Stomach smooth muscle (tissue), 2 donors: ENCODE measurements around the gene ATF7IP.

Experiments used
- H3K27ac ChIP-seq: one replicate; pipeline ENCODE4 v1.7.0; 2013; ENCODE audit warnings: mild to moderate bottlenecking, low read length, inconsistent platforms
- H3K27me3 ChIP-seq, 2 donors: one replicate each; pipeline ENCODE4 v1.7.0; 2013; ENCODE audit warnings: low read length in 2 of 2; ENCODE audit not compliant: insufficient read depth in 2 of 2, control insufficient read depth in 1 of 2
- H3K36me3 ChIP-seq, 2 donors: one replicate each; pipeline ENCODE4 v1.7.0; 2013; ENCODE audit warnings: low read length in 2 of 2; ENCODE audit not compliant: control insufficient read depth in 2 of 2, insufficient read depth in 2 of 2
- H3K4me1 ChIP-seq: one replicate; pipeline ENCODE4 v1.7.0; 2013; ENCODE audit warnings: low read length; ENCODE audit not compliant: control insufficient read depth, insufficient read depth
- H3K4me3 ChIP-seq, 2 donors: one replicate each; pipeline ENCODE4 v1.7.0; 2013; ENCODE audit warnings: low read length in 2 of 2
- H3K9ac ChIP-seq, 2 donors: one replicate each; pipeline ENCODE4 v1.7.0; 2013; ENCODE audit warnings: low read length in 2 of 2, mild to moderate bottlenecking in 1 of 2
- H3K9me3 ChIP-seq, 2 donors: one replicate each; pipeline ENCODE4 v1.7.0; 2013; ENCODE audit warnings: low read length in 2 of 2; ENCODE audit not compliant: control insufficient read depth in 2 of 2
- donor health status: healthy.
- donor health status: Pancreatic carcinoma.

Gene ATF7IP

DNA sequence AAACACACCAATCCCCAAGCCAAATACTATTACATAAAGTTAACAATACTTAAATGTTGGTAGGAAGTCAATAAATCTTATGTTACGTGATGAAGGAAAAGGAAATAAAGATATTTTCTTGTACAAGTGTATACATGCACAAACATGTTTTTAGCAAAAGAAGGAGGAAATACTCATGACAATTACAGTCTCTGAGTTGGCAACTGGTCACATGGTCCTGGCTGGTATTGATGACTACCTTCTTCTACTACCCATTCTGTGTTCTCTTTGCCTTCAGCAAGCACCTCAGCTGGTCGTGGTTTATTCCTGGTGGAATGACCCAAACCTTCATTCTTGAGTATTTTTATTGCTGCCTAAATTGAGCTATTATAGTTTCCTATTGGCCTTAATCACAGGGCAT is 117.4 kb downstream of the ATF7IP start:
- H3K9ac ChIP-seq = no peak overlapping the region
- H3K27ac ChIP-seq = no peak overlapping the region

DNA sequence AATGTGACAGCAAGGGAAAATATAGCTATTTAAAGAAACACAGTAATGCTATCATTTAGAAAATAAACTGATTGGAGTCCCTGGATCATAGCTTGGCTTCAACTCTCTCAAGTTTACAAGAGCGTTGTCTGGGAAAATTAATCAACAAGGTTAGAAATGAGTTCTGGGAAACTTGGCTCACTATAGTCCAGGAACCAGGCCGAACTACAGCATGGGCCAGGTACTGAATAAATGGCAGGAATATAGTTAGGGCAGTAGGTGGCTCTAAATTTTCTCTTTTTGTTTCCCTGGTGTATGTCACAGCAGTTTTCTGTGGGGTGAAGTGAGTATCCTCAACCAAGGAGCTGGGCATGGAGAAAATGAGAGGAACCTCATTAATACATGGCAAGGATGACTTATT is 129.8 kb downstream of the ATF7IP start:
- no peaks in the 10 kb centered on the region for H3K9me3 ChIP-seq
- H3K36me3 ChIP-seq = peaks cover 30 to 58% of the 10 kb centered on the region in 2 donors
- no peak overlapping the region for H3K4me3 ChIP-seq
- H3K27ac ChIP-seq = no peak overlapping the region
- H3K9ac ChIP-seq = no peak overlapping the region
- no peaks in the 10 kb centered on the region for H3K4me1 ChIP-seq
- H3K27me3 ChIP-seq = no peaks in the 10 kb centered on the region

More for the DNA sequence above, 117.4 kb downstream of the ATF7IP start:
- Histone ChIP-seq H3K4me1 (no peaks in the 10 kb centered on the region), H3K36me3 (peaks cover 50 to 54% of the 10 kb centered on the region in 2 donors), H3K9me3 (no peaks in the 10 kb centered on the region), H3K4me3 (no peak overlapping the region), H3K27me3 (no peaks in the 10 kb centered on the region)

DNA sequence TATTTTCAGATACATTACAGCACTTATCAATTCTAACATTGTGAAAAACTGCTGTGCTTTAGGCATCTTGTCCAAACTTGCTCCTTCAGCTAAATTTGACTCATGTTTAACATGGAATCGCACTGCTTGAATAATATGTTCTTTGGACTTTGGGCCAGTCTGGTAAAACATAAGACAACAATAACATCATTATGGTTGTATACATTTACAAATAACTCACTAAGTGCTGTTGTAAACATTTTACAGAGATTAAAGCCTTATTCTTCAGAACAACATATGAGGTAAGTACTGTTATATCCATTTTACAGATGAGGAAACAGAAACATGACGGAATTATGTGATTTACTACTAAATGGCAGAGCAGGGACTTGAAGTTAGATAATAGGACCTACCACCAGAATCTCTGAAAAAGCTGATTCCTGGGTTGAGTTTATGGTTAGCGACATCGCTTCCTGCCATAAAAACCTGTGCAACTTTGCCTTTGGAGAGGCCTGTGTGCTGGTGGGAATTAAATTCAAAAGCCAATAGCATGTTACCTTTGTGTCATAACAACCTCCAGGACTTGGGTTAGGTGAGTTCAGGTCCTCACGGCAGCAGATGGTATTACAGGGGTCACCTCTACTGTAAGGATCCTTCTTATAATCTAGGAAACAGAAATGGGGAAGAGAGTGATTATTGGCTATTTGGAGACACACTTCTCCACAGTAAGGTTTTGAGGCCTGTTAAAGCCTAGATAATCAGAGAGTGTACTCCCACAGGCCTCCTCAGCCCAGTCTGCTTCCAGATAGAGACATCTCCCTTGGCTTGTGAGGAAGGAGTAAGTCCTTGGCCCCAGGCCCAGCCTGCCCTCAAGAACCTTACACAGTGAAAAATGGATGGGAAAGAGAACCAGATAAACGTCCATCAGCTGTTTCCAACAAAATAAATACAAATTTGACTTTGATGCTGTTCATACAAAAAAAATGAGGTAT is 140.4 kb downstream of the ATF7IP start:
- H3K4me3 ChIP-seq = no peak overlapping the region
- H3K9ac ChIP-seq = no peak overlapping the region
- no peaks in the 10 kb centered on the region for H3K9me3 ChIP-seq
- peaks cover 4 to 9% of the 10 kb centered on the region in 2 donors for H3K36me3 ChIP-seq
- no peaks in the 10 kb centered on the region for H3K27me3 ChIP-seq
- no peak overlapping the region for H3K27ac ChIP-seq
- H3K4me1 ChIP-seq = no peaks in the 10 kb centered on the region

DNA sequence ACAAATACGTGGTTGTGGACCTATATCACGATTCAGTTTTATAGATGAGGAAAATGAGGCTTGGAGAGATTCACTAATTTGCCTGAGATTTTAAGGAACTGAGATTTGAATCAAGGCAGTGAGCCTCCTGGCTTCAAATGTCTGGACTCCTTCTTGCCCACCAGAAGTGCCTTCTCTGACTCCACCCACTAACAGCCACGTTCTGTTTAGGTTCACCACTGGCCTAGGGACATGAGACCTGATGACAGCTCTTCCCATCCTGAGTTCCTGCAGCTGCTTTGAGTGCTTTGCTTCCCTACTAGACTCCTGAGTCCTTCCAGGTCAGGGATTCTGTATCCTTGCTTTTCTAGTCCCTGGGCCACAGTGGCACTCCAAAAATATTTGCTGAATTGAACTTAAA is 145.1 kb downstream of the ATF7IP start:
- Histone ChIP-seq H3K27ac (no peak overlapping the region), H3K9ac (no peak overlapping the region), H3K4me1 (no peaks in the 10 kb centered on the region), H3K36me3 (peaks cover 0 to 2% of the 10 kb centered on the region in 2 donors), H3K4me3 (no peak overlapping the region), H3K9me3 (no peaks in the 10 kb centered on the region), H3K27me3 (no peaks in the 10 kb centered on the region)

DNA sequence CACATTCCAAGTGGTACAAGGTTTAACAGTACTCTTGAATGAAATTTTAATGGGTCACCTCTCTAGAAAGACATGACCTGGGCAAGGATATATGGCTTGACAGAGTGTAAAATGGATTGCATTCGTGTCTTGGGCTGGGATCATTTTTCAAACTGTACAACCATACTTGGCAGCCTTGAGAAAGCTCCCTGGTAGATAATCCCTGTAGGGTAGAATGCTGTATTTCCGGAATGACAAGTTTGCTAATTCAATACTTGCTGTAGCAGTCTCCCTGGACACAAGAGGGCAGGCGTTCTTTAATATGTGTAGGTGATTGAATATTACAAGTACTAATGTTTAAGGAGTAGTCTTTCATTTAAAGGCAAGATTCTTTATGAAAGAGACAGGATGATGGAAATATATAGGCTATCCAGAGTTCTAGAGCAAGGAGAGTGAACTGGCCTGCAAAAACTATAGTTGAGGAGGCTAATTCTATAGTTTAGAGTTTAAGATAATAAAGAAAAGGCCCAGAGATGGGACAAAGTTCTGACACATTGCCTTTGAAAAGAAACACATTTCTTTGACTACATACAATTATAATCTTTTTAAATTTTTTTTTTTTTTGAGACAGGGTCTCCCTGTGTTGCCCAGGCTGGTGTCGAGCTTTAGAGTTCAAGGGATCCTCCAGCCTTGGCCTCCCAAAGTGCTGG is 148.8 kb downstream of the ATF7IP start:
- Histone ChIP-seq H3K9ac (no peak overlapping the region), H3K27ac (no peak overlapping the region), H3K9me3 (no peaks in the 10 kb centered on the region), H3K4me3 (no peak overlapping the region), H3K4me1 (no peaks in the 10 kb centered on the region), H3K27me3 (no peaks in the 10 kb centered on the region), H3K36me3 (no peaks in the 10 kb centered on the region)

DNA sequence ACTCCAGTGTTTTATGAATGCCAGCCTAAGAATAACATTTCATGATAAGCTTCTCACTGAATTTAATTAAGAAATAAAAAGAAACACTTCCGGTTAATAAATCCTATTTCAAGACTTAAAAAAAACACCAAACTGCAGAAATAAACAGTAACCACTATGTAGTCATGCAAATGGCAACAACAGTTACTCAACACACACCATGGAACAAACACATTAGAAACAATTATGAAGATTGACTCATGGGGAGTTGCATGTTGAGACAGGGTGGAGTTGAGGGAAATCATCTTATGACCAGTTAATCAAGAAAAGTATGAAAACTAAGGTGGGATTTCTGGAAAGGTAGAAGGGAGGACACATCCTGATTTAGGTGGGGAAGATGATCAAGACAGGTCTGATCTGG is 149.5 kb downstream of the ATF7IP start:
- no peak overlapping the region for H3K27ac ChIP-seq
- no peaks in the 10 kb centered on the region for H3K36me3 ChIP-seq
- no peaks in the 10 kb centered on the region for H3K27me3 ChIP-seq
- no peak overlapping the region for H3K9ac ChIP-seq
- no peaks in the 10 kb centered on the region for H3K4me1 ChIP-seq
- H3K4me3 ChIP-seq = no peak overlapping the region
- no peaks in the 10 kb centered on the region for H3K9me3 ChIP-seq

DNA sequence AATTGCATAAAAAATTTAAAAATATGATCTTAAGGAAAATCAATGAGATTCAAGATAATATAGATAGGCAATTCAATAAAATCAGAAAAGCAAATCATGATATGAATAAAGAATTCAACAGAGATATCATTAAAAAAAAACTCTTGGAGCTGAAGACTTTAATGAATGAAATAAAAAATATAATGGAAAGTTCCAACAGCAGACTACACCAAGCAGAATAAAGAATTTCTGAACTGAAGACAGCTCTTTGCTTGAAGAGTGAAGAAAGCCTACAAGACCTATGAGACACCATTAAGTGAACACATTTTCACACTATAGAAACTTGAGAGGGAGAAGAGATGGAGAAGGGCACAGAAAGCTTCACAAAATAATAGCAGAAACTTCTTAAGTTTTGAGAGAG is 156.3 kb downstream of the ATF7IP start:
- no peaks in the 10 kb centered on the region for H3K27me3 ChIP-seq
- no peak overlapping the region for H3K9ac ChIP-seq
- H3K36me3 ChIP-seq = peaks cover 0 to 7% of the 10 kb centered on the region in 2 donors
- no peak overlapping the region for H3K4me3 ChIP-seq
- H3K27ac ChIP-seq = no peak overlapping the region
- H3K9me3 ChIP-seq = peaks cover 3 to 15% of the 10 kb centered on the region in 2 donors
- H3K4me1 ChIP-seq = no peaks in the 10 kb centered on the region

DNA sequence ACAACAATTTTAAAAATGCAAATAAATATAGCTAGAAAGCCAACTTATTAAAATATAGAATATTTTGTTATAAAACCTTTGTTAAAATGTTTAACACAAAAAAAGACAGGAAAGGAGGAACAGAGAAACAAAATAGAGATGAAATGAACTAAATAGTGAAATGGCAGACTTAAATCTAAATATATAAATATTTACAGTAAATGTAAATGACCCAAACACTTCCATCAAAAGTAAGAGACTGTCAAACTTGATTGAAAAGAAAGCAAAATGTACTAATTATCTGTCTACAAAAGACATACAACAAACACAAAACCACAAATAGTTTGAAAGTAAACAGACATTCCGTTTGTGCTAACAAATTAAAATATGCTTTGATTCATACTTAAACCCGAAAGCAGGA is 160.5 kb downstream of the ATF7IP start:
- no peak overlapping the region for H3K4me3 ChIP-seq
- no peaks in the 10 kb centered on the region for H3K27me3 ChIP-seq
- H3K9ac ChIP-seq = no peak overlapping the region
- H3K4me1 ChIP-seq = no peaks in the 10 kb centered on the region
- peaks cover 0 to 5% of the 10 kb centered on the region in 2 donors for H3K36me3 ChIP-seq
- H3K27ac ChIP-seq = no peak overlapping the region
- peaks cover 0 to 13% of the 10 kb centered on the region in 2 donors for H3K9me3 ChIP-seq

DNA sequence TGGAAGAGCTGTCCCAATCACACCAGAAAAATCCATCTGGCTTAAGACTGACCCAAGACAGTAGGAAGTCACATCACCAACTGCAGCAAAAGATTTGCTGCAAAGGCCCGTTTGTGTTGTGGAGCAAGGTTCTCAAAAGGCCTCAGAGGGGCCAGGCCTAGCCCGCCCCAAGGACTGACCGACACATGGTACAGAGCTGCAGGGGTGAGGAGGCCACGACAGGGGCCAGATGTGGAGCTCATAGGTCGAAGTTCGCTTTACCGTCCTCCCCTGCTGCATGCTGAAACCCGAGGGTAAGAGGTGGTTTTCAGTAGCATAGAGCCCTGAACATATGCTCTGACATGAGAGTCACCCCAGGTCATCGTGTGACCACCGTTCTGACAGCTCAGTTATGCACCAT is 166.7 kb downstream of the ATF7IP start:
- Histone ChIP-seq H3K27ac (no peak overlapping the region), H3K4me1 (no peaks in the 10 kb centered on the region), H3K36me3 (no peaks in the 10 kb centered on the region), H3K4me3 (no peak overlapping the region), H3K9me3 (no peaks in the 10 kb centered on the region), H3K9ac (no peak overlapping the region), H3K27me3 (no peaks in the 10 kb centered on the region)

DNA sequence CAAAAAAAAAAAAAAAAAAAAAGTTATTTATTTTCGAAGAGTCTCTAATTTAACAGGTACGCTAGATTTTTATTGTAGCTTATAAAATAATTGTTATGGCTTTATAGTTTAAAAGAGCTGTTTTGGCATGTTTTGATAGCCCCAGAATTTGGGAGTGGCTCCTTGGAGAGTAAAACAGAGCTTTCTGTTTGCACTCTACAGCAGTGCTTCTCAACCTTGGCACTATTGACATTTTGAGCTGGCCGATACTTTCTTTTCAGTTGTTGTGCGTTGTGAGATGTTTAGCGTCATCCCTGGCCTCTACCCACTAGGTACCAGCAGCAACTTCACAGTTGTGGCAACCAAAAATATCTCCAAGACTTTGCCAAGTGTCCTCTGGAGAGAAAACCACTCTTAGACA is 171.6 kb downstream of the ATF7IP start:
- Histone ChIP-seq H3K4me3 (no peak overlapping the region), H3K27me3 (no peaks in the 10 kb centered on the region), H3K27ac (no peak overlapping the region), H3K9me3 (no peaks in the 10 kb centered on the region), H3K4me1 (no peaks in the 10 kb centered on the region), H3K36me3 (no peaks in the 10 kb centered on the region), H3K9ac (no peak overlapping the region)
